Stimulated activated naive CD4-positive, alpha-beta T cell (primary cell): ENCODE data around the gene RMI2.

Experiments used
- DNase-seq, 6 experiments: peaks; one replicate each; lab custom pipeline; 2025; lab: John Stamatoyannopoulos, UW

RMI2 gene

DNA sequence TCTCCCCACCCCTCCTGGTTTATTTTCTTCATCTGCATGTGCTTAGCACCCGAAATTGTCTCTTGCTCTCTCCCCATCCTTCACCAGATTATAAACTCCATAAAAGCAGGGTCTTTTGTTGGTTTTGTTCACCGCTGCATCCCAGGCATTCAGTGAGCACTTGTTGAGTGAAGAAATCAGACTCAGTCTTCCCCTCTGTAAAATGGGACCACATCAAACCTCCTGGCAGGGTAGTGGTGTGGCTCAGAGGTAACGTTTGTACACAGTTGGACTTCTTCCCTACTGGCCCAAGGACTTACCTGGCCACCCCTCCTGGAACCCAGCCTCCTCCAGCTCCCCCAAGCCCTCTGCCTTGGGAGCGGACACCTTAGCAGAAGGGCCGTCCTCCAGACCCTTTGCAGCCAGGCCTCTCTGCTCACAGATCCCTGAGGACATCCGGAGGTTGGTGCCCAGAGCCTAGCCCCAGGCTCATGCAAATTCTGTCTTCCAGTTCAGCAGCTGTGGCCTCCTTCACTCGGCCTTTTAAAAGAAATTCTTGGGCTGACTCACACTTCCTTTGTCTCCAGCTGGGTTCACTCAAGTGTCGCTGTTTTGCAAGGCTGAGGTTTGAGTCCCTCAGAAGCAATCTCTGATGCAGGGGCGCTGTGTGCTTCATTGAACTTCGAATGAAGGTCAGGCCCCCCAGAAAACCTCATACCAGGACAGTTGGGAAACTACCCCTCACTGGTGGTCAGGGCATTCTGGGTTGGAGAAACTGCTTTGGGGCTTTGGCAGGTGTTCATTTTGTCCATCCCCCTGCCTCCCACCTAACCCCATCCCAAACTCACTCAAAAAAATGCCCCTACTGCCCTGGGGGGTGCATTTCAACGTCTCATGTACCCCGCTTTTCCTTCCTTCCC is 16.8 kb upstream of the RMI2 start:
- peak in 2 of 6 experiments; percentile 25 to 26 for DNase-seq

- no peak for DNase-seq
Observed at GRCh38 chr16:11329071-11329491, 16.2 kb upstream of the RMI2 start.

DNA sequence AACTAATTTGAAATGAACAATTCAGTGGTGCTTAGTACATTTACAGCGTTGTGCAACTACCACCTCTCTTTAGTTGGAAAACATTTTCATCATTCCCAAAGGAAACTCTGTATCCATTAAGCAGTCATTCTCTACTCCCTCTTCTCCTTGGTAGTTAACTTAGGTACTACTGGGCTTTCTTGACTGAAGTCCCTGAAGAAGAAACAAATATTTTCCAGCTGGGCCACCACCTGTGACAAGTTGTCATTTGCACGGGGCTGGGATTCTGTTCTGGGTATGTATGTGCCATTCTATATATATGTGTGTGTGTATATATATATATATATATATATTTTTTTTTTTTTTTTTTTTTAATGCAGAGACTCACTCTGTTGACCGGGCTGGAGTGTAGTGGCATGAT is 15.4 kb upstream of the RMI2 start:
- DNase-seq = no peak

- DNase-seq = no peak
Observed at GRCh38 chr16:11330526-11331237, 14.6 kb upstream of the RMI2 start.

DNA sequence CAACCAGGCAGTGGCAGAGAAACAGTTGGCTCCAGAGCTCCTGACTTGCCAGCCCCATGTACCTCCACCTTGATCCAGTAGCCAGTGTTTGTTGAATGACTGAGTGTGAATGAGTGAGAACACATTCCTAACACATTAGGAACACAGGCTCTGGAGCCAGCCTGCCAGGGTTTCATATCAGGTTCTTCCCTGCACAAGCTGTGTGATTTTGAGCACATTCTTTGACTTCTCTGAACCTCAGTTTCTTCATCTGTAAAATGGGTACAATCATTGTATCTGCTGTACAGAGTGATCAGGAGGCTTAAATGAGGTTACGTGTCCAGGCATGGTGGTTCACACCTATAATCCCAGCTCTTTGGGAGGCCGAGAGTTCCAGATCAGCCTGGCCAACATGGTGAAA is 13.3 kb upstream of the RMI2 start:
- DNase-seq = no peak

GRCh38 chr16:11333010-11333409 is 12.2 kb upstream of the RMI2 start:
- no peak for DNase-seq

- DNase-seq = no peak
Observed at GRCh38 chr16:11333702-11334101, 11.6 kb upstream of the RMI2 start.

DNA sequence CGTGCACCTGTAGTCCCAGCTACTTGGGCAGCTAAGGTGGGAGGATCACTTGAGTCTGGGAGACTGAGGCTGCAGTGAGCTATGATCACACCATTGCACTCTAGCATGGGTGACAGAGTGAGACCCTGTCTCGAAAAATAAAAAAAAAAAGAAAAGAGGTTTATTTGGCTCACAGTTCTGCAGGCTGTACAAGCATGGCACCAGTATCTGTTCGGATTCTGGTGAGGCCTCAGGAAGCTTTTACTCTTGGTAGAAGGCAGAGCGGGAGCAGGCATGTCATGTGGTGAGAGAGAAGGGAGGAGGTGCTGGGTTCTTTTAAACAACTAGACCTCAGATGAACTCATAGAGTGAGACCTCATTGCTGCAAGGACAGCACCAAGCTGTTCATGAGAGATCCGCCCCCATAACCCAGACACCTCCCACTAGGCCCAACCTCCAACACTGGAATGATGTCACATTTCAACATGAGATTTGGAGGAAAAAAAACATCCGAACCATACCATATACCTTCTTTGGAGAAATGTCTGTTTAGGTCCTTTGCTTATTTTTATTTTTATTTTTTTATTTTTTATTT is 10.3 kb upstream of the RMI2 start:
- DNase-seq = no peak

- DNase-seq = no peak
Observed at GRCh38 chr16:11339075-11339474, 6.2 kb upstream of the RMI2 start.

- DNase-seq = no peak
Observed at GRCh38 chr16:11340710-11341109, 4.5 kb upstream of the RMI2 start.

- no peak for DNase-seq
Observed at GRCh38 chr16:11341371-11341770, 3.9 kb upstream of the RMI2 start.

GRCh38 chr16:11342021-11342855 is 3.0 kb upstream of the RMI2 start:
- no peak for DNase-seq

DNA sequence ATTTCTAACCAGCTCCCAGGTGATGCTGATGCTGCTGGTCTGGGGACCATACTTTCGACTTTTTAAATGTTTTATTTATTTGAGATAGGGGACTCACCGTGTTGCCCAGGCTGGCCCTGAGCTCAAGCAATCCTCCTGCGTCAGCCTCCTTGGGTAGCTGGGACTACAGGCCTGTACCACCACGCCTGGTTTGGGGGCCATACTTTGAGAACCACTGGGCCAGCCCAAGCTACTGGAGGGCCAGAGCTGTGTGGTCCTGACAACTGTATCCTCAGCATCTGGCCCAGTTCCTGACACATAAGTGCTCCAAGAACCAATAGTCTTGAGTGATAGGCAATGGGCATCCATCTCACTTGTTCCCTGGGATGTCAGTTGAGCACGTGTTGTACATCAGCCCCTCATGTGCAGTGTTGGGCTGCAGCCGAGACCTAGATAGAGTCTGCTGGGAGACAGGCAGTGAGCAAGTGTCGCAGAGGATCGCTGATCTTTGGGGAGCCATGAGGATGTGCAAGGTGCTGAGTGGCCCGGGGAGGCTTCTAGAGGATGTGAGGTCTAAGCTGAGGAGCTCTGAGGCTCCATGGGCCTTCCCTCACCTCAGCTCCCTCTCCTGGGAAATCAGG is 1.6 kb downstream of the RMI2 start:
- no peak for DNase-seq

- no peak for DNase-seq
Observed at GRCh38 chr16:11347831-11348230, 2.6 kb downstream of the RMI2 start.

GRCh38 chr16:11348737-11349598 is 3.7 kb downstream of the RMI2 start:
- no peak for DNase-seq

DNA sequence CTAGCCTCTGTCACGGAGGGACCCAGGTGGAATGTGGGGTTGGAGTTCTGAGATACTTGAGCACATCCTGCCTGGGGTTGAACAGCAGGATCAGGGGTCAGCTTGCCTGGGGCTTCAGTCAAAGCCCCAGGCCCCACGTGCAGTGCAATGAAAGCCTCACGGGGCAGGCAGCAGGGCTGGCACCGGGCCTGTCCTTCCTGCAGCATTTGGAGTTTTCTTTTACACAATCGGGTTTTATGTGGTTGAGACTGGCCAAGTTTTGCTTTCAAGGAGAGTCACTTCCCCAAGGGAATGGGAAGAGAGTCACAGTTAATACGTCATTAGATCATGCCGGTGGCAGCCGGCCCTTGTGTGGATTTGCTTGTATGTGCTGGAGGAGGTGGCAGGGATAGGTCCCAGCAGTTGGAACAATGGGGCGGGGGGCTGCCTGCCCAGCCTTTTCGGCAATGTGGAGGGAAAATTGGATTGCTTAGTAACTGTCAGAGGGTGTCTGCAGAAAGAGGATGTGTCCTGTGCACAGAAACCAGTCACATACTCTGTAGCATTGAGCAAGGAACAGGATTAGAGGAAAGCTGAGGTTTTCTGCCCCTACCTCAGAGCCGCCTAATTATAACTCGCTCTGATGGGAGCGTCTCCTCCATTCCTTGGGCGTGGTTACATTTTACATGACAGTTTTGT is 4.5 kb downstream of the RMI2 start:
- DNase-seq = no peak

DNA sequence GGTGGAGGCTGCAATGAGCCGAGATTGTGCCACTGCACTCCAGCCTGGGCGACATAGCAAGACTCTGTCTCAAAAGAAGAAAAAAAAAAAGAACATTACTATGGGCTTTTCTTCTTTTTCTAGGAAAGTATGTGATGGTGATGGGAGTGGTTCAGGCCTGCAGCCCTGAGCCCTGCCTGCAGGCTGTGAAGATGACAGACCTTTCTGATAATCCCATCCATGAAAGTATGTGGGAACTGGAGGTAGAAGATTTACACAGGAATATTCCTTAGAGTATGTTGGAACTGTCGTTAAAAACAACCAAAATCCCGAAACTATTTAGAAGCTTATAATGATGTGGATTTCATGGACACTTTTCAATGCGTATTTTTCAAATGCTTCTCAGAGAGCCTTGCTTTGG is 5.3 kb downstream of the RMI2 start:
- DNase-seq = no peak

- DNase-seq = no peak
Observed at GRCh38 chr16:11350921-11351335, 5.7 kb downstream of the RMI2 start.

DNA sequence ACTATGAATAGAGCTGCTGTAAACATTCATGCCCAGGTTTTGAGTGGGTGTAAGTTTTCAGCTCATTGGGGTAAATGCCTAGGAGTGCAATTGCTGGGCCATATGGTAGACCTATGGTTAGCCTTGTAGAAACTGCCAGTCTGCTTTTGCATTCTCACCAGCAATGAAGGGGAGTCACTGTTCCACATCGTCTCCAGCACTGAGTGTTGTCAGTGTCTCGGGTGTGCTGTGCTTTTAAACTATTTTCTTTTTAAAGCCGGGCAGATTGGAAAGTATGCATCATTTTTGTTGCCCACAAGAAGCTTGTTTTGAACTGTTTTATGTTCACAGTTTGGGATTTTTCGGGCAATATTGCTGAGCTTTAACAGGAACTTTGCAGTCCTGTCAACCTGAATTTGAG is 7.9 kb downstream of the RMI2 start:
- DNase-seq = no peak

DNA sequence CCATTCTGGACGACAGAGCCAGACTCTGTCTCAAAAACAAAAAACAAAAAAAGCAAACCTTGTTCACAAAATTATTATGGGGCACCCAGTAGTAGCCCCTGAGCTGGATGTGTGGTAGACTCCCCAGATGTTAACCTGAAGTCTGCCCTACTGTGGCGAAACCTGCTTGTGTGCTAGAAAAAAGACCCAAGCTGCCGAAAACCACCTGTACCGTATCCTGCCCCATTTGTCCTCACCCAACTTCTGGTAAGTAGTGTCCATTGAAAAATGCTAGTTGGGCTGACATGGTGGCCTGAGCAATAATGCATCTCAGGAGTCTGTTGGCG is 9.1 kb downstream of the RMI2 start:
- peak in 1 of 6 experiments; percentile 85 for DNase-seq
